Uterus (tissue), 2 donors: ENCODE measurements around the gene CLDN6.

ENCODE experiments used
- CTCF ChIP-seq, 4 experiments: fragments of 200-600 bp in 2 of 4; fragments of 450-650 bp in 2 of 4; sonication (generic) in 2 of 4; IDR thresholded peaks; one replicate each; pipeline ENCODE4 v1.5.1; 2016 to 2019; ENCODE audit warnings: antibody characterized with exemption in 4 of 4, mild to moderate bottlenecking in 2 of 4, moderate library complexity in 1 of 4
- POLR2A ChIP-seq, 2 donors: fragments of 450-650 bp; IDR thresholded peaks; one replicate each; pipeline ENCODE4 v1.6.1; 2016; ENCODE audit warnings: antibody characterized with exemption in 2 of 2, mild to moderate bottlenecking in 1 of 2, moderate library complexity in 1 of 2

- TF ChIP-seq CTCF (IDR thresholded peaks at IDR 0.05) = no peak
- TF ChIP-seq POLR2A (IDR thresholded peaks at IDR 0.05) = no peak
Observed at GRCh38 chr16:2996298-2996697, 21.7 kb downstream of the CLDN6 start.
